Ishikawa (cell line): ENCODE measurements around the gene SHISA5.

Experiments
- RAD21 ChIP-seq: IDR thresholded peaks from 2 replicates; pipeline ENCODE4 v1.6.1; 2012; ENCODE audit warnings: low read depth
- TAF1 ChIP-seq: IDR thresholded peaks from 2 replicates; pipeline ENCODE4 v1.6.1; 2012; ENCODE audit warnings: low read depth, mild to moderate bottlenecking
- TF ChIP-seq, protein P1 (sequence below): IDR thresholded peaks from 2 replicates; pipeline ENCODE4 v1.6.1; 2012; ENCODE audit warnings: low read depth, mild to moderate bottlenecking
- TF ChIP-seq, protein P2 (sequence below): IDR thresholded peaks from 2 replicates; pipeline ENCODE4 v1.6.1; 2012

DNA sequence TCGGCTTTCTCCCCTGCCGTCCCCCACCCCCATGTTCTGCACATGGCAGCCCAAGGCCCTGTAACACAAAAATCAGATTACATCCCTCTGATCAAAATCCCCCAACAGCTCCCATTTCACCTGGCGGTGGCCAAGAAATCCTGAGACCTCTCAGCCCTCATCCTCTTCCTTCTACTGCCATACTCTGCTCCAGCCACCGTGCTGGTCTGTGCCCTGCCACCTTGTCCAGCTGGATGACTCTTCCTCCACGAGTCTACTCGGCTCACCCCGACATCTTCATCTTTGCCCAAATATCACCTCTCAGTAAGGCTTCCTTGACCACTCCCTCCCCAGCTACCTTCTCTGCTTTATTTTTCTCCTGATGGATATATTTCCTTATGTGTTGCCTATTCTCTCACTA is 67.1 kb downstream of the SHISA5 start:
- TF ChIP-seq, protein P1, sequence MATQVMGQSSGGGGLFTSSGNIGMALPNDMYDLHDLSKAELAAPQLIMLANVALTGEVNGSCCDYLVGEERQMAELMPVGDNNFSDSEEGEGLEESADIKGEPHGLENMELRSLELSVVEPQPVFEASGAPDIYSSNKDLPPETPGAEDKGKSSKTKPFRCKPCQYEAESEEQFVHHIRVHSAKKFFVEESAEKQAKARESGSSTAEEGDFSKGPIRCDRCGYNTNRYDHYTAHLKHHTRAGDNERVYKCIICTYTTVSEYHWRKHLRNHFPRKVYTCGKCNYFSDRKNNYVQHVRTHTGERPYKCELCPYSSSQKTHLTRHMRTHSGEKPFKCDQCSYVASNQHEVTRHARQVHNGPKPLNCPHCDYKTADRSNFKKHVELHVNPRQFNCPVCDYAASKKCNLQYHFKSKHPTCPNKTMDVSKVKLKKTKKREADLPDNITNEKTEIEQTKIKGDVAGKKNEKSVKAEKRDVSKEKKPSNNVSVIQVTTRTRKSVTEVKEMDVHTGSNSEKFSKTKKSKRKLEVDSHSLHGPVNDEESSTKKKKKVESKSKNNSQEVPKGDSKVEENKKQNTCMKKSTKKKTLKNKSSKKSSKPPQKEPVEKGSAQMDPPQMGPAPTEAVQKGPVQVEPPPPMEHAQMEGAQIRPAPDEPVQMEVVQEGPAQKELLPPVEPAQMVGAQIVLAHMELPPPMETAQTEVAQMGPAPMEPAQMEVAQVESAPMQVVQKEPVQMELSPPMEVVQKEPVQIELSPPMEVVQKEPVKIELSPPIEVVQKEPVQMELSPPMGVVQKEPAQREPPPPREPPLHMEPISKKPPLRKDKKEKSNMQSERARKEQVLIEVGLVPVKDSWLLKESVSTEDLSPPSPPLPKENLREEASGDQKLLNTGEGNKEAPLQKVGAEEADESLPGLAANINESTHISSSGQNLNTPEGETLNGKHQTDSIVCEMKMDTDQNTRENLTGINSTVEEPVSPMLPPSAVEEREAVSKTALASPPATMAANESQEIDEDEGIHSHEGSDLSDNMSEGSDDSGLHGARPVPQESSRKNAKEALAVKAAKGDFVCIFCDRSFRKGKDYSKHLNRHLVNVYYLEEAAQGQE: no peak
- TF ChIP-seq RAD21 (no peak), TAF1 (no peak)
- TF ChIP-seq, protein P2, sequence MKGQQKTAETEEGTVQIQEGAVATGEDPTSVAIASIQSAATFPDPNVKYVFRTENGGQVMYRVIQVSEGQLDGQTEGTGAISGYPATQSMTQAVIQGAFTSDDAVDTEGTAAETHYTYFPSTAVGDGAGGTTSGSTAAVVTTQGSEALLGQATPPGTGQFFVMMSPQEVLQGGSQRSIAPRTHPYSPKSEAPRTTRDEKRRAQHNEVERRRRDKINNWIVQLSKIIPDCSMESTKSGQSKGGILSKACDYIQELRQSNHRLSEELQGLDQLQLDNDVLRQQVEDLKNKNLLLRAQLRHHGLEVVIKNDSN: no peak
